AG09309 (cell line): ENCODE results near the gene UCHL5.

Experiments
- DNase-seq: peaks from one replicate; pipeline ENCODE4 v3.0.0-alpha.2; 2010; ENCODE audit warnings: low read depth
- H3K4me3 ChIP-seq: 2 replicates; pipeline ENCODE4 v1.5.1; 2011; ENCODE audit warnings: mild to moderate bottlenecking, low read depth, low read length, moderate library complexity; ENCODE audit not compliant: control insufficient read depth
- CTCF ChIP-seq: IDR thresholded peaks from 2 replicates; pipeline ENCODE4 v1.5.1; 2011; ENCODE audit warnings: mild to moderate bottlenecking, low read depth, low read length, inconsistent platforms; ENCODE audit not compliant: insufficient read depth, control insufficient read depth; ENCODE audit errors: missing control alignments

The UCHL5 gene

GRCh38 chr1:193103759-193104501 lies 44.8 kb upstream of the UCHL5 start:
- H3K4me3 ChIP-seq, result peak overlapping the region; percentile 59
- TF ChIP-seq CTCF, result no peak
- no peak for DNase-seq

GRCh38 chr1:193102662-193103061 lies 43.5 kb upstream of the UCHL5 start:
- no peak for DNase-seq
- H3K4me3 ChIP-seq, result no peak overlapping the region
- no peak for TF ChIP-seq CTCF

DNA sequence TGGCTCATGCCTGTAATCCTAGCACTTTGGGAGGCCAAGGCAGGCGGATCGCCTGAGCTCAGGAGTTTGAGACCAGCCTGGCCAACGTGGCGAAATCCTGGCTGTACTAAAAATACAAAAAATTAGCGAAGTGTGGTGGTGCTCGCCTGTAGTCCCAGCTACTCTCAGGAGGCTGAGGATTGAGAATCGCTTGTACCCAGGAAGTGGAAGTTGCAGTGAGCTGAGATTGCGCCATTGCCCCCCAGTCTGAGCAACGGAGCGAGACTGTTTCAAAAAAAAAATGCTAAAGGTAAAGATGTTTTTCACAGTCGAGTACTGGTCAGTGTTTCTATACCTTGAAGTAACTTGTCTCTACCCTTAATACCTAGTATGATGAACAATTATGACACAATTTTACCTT lies 35.0 kb upstream of the UCHL5 start:
- TF ChIP-seq CTCF, result no peak
- H3K4me3 ChIP-seq, result no peak overlapping the region
- DNase-seq, result no peak

DNA sequence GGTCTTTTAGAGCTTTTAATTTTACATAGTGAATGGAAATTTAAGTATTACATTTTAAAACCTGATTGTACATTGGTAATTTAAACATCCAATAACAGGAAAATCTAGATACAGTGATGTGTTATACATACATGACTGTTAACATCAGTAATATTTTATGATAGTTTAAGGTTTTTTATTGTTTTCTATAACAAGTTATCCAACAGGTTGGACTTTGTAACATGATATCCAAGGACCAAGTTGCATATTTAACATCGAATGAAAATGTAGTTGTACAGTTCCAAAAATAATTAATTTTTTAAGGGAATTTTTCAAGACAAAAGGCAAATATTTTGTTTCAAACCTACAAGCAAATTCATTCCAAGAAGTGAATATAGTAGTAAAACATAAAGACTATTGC lies 31.7 kb upstream of the UCHL5 start:
- no peak for TF ChIP-seq CTCF
- no peak overlapping the region for H3K4me3 ChIP-seq

DNA sequence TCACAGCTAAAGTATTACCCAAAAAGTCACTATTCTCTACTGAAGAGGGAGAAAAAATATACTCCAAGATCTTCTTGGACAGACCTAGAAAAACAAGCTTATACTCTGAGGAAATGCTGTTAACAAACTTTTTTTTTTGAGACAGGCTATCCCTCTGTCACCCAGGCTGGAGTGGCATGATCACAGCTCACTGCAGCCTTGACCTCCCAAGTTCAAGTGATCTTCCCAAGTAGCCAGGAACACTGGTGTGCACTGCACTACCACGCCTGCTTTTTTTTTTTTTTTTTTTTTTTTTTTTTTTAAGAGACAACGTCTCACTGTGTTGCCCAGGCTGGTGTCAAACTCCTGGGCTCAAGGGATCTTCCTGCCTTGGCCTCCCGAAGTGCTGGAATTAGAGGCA lies 28.7 kb upstream of the UCHL5 start:
- no peak for DNase-seq
- no peak overlapping the region for H3K4me3 ChIP-seq
- TF ChIP-seq CTCF, result no peak

More for the DNA sequence above, 31.7 kb upstream of the UCHL5 start:
- DNase-seq, result no peak

DNA sequence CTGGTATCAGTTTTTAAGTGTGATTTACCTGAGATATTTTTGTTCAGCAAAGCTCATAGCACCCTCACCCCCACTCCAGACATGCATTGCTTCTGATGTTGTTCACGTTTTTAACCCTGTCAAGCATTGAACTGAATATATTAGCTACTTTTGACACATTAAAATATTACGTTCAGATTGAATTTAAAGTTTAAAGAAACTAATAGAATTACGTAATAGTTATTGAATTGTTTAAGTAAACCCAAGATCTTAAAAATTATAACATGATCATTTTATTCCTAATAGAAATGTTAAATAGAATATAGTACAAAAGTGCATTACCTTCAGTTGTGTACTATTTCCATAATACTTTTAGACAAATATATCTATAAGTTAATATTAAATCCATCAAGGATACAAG lies 27.2 kb upstream of the UCHL5 start:
- DNase-seq, result no peak
- H3K4me3 ChIP-seq, result no peak overlapping the region
- no peak for TF ChIP-seq CTCF
